M059J (cell line): ENCODE data around the gene OR2B6. TPM values are rescaled to one million over a fixed set of nuclear protein-coding genes. Genes with fewer than 3 reads are reported as not detected.
"Not testable (repeated sequence)": the region's sequence is repeated elsewhere in the genome, so short reads cannot be mapped to it uniquely, and the experiment has no call there.

Experiments used
- DNase-seq: peaks from one replicate; pipeline ENCODE4 v3.0.0-alpha.2; 2012; ENCODE audit warnings: low read depth
- total RNA-seq: library from RNA; depleted of rRNA; stranded (reverse); fragments of >200 nt; shearing (Covaris generic); gene quantifications from 2 replicates; pipeline ENCODE4 v1.2.3, GENCODE V29; 2014; rRNA removed

The OR2B6 gene
- 0.15 and 0.27 TPM in 2 replicates for total RNA-seq

DNA sequence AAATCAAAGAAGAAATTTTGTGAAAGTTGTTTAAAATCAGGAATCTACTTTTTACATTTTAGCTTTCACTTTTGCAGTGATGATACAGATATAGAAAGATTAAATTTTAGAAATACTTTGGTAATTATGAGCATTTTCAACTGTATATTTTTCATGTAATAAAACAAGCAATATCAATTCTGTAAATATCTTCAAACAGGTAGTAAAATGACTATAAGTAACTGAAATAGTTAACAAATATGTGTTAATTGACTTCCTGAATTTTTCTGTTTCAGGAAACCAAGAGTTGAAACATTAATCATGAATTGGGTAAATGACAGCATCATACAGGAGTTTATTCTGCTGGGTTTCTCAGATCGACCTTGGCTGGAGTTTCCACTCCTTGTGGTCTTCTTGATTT, at the start of gene OR2B6:
OR2B6 (plus strand) TSS at position 301 of the 400 bp plus-strand sequence; CDS start at position 301, 0 bp downstream.
- no peak for DNase-seq

DNA sequence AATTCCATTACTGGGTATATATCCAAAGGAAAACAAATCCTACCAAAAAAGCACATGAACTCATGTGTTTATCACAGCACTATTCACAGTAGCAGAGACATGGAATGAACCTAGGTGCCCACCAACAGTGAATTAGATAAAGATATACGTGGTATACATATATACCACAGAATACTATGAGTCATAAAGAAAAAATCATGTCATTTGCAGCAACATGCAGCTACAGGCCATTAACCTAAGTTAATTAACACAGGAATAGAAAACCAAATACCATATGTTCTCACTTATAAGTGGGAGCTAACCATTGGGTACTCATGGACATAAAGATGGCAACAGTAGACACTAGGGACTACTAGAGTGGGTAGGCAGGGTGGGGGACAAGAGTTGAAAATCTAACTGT, 49.0 kb upstream of the OR2B6 start:
- no peak for DNase-seq

DNA sequence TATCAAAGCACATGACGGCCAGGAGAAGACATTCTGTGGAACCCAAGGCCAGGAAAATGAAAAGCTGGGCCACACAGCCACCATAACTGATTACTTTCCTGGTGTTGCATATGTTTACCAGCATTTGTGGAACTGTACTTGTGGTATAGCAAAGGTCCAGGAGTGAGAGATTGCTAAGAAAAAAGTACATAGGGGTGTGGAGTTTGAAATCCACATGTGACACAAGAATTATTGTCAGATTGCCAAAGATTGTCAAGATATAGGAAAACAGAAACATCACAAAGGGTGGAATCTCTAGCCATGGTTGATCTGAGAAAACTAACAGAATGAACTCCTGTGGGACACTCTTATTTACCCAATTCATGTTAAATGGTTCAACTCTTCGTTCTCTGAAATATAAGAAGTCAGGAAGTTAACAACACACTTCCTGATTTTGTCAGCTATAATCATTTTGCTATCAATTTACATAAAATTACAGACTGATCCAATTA, 45.0 kb upstream of the OR2B6 start, which contains the start of gene OR2B2:
OR2B2 (minus strand) TSS at position 441 of the 491 bp plus-strand sequence; CDS start at position 364, 77 bp downstream.
- DNase-seq, result no peak

DNA sequence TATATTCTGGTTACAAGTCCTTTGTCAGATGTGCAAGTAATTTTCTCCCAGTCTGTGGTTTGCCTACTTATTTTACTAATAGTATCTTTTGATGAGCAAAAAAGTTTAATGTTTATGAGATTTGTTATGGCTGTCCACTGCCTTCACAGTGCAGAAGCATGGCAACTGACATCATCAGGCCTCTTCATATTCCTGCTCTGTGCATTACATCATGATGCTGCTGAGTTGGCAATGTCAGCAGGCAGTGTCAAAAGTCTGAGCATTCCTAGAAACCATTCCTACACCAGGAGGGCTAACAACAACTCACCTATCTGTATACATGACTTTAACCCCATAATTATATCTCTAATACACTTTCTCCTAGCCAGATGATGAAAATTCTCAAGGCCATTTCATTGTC, 34.1 kb upstream of the OR2B6 start:
- peak; percentile 12 for DNase-seq

DNA sequence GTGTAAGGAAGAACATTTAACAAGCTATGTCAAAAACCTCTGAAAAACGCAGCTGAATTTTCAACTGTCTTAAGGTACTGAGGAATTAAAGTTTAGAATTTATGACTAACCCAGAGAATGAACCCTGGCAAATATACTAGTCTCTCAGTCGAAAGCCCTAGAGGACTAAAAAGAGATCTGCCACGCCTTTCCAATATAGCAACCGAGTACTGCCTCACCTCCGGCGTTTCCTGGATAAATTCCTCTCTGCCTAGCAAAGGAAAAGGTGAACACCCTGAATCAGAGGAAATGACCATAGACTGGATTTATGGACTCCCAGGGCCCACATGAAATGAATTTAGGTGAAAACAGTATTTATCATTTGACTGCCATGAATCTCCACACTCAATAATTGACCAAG, 32.9 kb upstream of the OR2B6 start:
- DNase-seq, result no peak

DNA sequence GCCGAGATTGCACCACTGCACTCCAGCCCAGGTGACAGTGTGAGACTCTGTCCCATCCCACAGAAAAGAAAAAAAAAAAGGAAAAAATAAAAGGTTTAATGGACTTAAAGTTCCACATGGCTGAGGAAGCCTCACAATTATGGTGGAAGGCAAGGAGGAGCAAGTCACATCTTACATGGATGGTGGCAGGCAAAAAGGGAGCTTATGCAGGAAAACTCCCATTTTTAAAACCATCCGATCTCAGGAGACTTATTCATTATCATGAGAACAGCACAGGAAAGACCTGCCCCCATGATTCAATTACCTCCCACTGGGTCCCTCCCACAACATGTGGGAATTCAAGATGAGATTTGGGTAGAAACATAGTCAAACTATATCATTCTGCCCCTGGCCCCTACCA, 29.0 kb upstream of the OR2B6 start:
- DNase-seq, result not testable (repeated sequence)

DNA sequence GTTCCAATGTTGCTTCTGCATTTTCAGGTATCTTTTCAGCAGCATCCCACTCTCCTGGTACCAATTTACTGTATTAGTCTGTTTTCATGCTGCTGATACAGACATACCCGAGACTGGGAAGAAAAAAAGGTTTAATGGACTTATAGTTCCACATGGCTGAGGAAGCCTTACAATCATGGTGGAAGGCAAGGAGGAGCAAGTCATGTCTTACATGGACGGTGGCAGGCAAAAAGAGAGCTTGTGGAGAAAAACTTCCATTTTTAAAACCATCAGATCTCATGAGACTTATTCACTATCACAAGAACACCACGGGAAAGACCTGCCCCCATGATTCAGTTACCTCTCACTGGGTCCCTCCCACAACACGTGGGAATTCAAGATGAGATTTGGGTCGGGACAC, 27.1 kb upstream of the OR2B6 start:
- DNase-seq, result not testable (repeated sequence)

DNA sequence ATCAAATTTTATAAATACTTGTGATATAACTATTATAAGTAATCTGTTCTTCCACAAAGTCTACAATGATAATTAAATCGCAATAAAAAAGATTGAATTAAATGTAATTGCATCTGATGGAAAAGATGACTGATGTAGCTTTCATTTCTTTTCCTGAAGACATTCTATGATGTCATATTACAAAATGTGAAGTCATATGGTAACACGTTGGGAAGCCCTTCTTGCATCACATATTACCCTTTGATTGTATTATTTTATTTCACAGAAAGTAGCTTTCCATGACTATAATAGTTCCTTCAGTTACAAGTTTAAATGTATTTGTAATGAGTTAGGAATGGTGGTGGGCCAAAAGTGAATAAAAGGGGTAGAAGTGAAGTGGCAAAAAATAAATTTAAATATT, 25.8 kb upstream of the OR2B6 start:
- no peak for DNase-seq

DNA sequence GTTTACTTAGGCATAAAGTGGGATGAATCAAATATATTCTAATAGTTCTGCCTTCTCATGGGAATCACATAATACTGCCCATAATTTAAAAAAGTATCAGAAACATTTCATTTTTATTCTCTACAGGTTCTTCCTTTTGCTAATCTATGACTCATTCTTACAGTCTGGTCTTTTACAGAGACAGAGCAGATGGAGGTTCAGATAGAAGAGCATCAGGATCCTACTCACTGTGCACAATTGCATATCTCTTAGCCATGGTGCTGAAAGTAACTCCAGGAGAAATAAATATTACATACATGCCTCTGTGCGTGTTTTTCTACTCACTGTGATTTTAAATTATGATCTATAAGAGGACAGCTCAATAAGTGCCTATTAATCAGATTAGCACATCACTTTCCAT, 16.3 kb upstream of the OR2B6 start:
- DNase-seq, result peak; percentile 28

DNA sequence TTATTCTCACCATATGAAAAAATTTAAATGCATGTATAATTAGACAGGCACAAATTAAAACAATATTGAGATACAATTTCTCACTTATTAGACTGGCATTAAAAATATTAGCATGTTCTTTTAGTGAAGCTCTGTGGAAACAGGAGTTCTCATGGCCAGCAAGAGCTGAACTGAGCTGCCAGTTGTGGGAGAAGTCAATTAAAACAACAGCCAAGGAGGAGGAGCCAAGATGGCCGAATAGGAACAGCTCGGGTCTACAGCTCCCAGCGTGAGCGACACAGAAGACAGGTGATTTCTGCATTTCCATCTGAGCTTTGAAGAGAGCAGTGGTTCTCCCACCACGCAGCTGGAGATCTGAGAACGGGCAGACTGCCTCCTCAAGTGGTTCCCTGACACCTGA, 14.0 kb upstream of the OR2B6 start:
- not testable (repeated sequence) for DNase-seq

DNA sequence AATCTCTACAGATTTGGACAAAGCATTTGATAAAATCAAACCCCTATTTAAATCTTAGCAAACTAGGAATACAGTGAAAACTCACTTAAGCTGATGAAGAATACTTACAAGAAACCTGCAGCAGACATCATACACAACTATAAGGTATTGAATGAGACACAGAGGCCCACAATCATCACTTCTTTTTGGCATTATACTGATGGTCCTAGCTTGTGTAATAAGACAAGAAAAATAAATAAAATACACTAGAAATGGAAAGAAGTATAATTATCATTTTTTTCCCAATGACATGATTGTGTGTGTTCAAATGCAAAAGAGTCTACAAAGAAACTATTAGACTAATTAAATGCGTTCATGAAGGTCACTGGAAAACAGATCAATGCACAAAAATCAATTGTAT, 8.8 kb upstream of the OR2B6 start:
- DNase-seq, result no peak

DNA sequence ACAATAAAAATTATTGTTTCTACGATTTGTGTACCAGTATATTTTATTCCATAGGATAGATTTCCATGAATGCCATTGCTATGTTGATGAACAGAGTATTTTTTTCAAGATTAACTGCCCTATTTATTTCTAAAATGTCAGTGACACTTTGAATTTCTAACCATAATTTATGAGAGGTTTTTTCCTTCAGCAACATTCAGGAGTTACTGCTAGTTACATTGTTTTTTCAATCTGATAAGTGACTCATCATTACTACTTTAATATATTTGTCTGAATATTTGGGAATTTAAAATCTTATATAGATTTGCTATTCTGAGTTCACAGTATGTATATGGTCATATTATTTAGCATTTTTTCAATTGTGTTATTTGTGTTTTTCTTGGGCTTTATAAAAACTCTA, 6.0 kb upstream of the OR2B6 start:
- DNase-seq, result no peak

DNA sequence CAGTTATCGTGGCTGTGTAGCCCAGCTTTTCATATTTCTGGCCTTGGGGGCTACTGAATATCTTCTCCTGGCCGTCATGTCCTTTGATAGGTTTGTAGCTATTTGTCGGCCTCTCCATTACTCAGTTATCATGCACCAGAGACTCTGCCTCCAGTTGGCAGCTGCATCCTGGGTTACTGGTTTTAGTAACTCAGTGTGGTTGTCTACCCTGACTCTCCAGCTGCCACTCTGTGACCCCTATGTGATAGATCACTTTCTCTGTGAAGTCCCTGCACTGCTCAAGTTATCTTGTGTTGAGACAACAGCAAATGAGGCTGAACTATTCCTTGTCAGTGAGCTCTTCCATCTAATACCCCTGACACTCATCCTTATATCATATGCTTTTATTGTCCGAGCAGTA, 475 bp downstream of the OR2B6 start:
- no peak for DNase-seq

DNA sequence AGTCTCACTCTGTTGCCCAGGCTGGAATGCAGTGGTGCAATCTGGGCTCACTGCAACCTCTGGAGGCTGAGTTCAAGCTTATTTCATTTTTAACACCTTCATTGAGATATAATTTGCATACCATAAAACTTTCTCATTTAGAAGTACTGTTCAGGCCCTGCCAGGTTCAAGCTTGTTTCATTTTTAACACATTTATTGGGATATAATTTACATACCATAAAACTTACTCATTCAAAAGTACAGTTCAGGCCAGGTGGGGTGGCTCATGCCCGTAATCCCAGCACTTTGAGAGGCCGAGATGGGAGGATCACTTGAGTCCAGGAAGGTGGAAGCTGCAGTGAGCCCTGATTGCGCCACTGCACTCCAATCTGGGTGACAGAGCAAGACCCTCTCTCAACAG, 5.5 kb downstream of the OR2B6 start:
- DNase-seq, result peak; percentile 18

DNA sequence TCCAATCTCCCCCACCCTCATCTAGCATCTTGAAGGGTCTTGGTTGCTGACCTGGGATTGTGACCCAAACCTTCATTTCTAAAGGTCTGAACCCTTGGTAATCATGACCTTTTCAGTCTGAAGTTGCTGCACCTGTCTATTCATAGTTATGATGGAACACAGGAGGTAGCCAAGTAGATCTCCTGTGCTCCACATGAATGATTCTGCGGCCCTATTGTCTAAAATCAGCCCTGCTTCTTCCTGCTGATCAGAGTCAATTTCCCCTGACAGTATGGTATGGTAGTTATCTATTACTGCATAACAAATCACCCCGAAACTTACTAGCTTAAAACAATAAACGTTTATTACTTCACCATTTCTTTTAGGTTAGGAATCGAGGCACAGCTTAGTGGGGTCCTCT, 9.0 kb downstream of the OR2B6 start:
- DNase-seq, result no peak

DNA sequence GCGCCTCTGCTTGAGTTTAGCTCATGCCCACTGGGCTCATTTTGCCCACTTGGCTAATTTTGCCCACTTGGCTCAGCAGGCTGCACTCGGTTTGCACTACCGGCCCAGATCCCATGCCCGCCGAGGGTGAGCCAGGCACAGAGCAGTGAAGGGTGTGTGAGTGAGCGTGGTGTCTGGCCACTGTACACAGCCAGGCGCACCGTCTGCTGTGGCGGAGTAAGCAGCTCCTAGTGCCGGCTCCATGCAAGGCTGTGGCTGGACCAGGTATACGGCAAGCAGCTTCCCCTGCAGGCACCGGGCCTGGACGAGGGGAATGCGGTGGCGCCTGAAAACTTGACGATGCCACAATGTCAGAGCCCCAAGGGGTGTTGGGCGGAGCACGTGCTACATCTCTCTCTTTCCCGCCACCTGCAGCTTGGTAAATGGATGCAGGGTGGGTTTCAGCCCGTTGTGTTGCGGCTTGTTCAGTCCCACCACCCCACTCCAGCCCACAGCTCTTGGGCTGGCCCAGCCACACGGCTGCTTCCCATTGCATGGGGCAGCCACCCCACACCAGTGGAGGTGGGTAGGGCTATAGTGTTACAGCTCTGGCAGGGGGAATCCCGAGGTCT, 9.9 kb downstream of the OR2B6 start:
- no peak for DNase-seq

DNA sequence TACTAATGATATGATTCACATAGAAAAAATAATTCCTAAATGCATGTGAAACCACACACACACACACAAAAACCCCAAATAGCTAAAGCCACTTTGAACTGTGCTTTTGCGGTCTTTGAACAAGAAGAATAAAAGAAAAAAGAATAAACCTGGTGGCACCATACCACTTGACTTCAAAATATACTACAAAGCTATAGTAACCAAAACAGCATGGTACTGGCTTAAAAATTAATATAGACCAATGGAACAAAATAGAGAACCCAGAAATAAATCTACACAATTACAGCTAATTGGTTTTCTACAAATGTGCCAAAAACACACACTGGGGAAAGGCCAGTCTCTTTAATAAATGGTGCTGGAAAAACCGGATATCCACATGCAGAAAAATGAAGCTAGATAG, 13.4 kb downstream of the OR2B6 start:
- no peak for DNase-seq

DNA sequence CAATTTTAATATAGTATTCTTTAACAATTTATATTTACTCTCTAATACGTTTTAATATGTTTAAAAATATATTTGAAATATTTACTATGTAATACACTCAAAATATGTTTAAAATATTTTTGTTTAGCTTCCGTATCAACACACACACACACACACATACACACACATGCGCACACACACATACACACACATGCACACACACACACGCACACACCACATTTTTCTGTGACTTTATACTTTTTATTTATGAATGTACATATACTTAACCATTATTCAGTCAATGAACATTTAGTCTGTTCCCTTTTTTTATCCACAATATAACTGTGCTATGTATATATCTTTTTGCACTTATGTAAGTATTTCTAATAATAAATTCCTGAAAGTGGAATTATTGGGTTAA, 15.7 kb downstream of the OR2B6 start:
- no peak for DNase-seq

DNA sequence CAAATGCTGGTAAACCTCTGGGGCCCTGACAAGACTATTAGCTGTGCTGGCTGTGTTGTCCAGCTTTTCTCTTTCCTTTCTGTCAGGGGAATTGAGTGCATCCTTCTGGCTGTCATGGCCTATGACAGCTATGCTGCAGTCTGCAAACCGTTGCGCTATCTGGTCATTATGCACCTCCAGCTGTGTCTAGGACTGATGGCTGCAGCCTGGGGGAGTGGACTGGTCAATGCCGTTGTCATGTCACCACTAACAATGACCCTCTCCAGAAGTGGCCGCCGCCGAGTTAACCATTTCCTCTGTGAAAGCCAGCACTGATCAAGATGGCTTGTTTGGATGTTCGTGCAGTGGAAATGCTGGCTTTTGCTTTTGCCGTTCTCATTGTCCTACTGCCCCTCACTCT, 20.3 kb downstream of the OR2B6 start:
- DNase-seq, result no peak

DNA sequence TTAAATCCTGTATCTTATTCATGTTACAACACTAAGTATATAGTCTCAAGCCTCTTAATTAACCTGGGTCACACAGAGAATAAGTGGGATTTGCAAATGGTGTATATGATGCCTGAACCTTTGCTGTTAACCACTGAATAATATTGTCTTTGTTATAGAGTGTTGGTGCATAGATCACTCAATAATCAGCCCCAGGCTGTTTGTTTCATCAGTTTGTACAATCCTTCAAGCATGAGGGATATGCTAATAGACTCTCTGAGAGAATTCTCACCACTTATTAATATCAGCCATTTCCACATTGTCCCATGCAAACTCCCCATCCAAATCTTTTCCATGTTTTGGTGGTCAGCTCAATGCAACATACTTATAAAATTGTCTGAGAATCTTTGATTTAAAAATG, 21.7 kb downstream of the OR2B6 start:
- DNase-seq, result no peak

DNA sequence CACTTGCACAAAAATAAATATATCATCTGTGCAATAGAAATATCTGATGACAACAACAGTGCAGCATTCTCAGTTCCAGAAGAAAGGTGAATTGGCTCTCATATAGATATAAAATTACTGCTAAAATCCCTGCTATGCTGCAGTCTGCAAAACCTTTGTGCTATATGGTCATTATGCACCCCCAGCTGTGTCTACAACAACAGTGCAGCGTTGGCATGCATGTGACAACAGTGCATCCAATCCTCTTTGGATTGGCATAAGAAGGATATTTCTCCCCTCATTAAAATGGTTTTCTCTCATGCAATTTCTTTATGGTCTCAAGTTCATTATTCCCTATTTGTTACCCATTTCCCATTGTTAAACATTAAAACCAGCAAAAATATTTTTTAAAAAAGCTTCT, 23.1 kb downstream of the OR2B6 start:
- no peak for DNase-seq

DNA sequence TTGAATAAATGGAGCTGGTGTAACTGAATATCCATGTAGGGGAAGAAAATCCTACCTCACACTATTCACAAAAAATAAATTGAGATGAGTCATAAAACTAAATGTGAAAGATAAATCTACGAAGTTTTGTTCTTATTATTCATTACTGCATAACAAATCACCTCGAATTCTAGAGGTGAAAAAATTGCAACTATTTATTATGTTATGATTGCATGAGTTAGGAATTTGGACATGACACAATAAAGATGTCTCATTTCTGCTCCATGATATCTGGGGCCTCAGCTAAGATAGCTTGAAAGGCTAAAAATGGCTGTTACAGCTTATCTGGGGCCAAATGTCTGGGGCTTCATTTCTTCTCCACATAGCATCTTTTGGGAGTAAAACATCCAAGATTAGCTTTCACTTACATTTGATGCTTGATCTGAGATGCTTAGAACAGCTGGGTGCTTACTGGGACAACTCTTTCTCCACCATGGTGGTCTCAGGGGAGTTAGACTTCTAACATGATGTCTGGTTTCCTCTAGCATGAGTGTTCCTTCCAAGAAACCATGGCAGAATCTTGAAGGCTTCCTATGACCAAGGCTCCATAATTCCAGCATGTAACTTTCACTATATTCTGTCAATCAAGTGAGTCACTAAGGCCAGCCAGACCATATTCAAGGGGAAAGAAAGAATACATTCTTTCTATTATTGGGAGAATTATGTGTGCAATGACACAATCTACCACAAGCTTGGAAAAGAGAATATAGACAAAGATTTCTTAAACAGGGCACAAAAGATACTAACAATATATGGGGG, 30.1 kb downstream of the OR2B6 start:
- DNase-seq, result peak; percentile 60

DNA sequence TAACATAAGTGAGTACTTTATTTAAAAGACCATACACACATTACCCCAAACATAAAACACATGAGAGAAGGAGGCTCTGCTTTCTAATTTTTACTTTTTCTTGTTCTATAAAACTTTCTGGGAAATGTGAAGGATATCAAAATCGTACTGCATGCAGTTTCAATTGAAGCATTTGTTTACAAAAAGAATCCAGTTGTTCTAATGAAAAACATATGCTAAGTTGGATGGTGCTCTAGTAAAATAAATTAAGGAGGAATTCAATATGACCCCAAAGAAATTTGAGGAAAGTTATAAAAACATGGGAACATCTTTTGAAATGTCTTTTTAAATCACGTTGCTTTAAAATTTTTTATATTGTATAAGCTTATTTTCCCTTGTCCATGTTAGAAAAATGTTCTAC, 37.6 kb downstream of the OR2B6 start:
- no peak for DNase-seq
